ENCODE measurements around the gene CELA2B. TPM values are rescaled to one million over a fixed set of nuclear protein-coding genes. Genes with fewer than 3 reads are reported as not detected.
"Not testable (repeated sequence)": the region's sequence is repeated elsewhere in the genome, so short reads cannot be mapped to it uniquely, and the experiment has no call there.

Gene CELA2B
- total RNA-seq, 1 experiment from 2014 or later: not detected

- no peaks in the 10 kb centered on the region for H3K36me3 Mint-ChIP-seq
- no peak overlapping the region for H3K4me3 Mint-ChIP-seq
- no peaks in the 10 kb centered on the region for H3K9me3 Mint-ChIP-seq
- no peak for TF ChIP-seq TEAD1 (CRISPR knock-in tag; IDR thresholded peaks at IDR 0.05)
- TF ChIP-seq CTCF (IDR thresholded peaks at IDR 0.05): no peak
- no peak for TF ChIP-seq JAZF1 (CRISPR knock-in tag; IDR thresholded peaks at IDR 0.05)
- no peak for TF ChIP-seq CBFB (CRISPR knock-in tag; IDR thresholded peaks at IDR 0.05; ENCODE audit: low read depth)
- H3K27ac Mint-ChIP-seq: no peak overlapping the region
- no peak for ATAC-seq
- no peaks in the 10 kb centered on the region; the same call in 1 of the 2 replicates for H3K27me3 Mint-ChIP-seq (ENCODE audit: low read depth)
- no peaks in the 10 kb centered on the region for H3K4me1 Mint-ChIP-seq
- no peak for DNase-seq (ENCODE audit: low spot score)
- ChIA-PET POLR2A (no interaction called here), CTCF (no interaction called here)
These were observed 3.9 kb downstream of the CELA2B start for GRCh38 chr1:15479654-15480347.

GRCh38 chr1:15482455-15482854 lies 6.6 kb downstream of the CELA2B start:
- H3K4me1 Mint-ChIP-seq; CTCF ChIA-PET; H3K4me3 Mint-ChIP-seq; DNase-seq (ENCODE audit: low spot score); H3K36me3 Mint-ChIP-seq; H3K27me3 Mint-ChIP-seq (ENCODE audit: low read depth); ATAC-seq; POLR2A ChIA-PET; H3K27ac Mint-ChIP-seq; H3K9me3 Mint-ChIP-seq: not testable (repeated sequence)

GRCh38 chr1:15482983-15483543 lies 7.2 kb downstream of the CELA2B start:
- H3K27me3 Mint-ChIP-seq (ENCODE audit: low read depth); CTCF ChIA-PET; H3K4me1 Mint-ChIP-seq; DNase-seq (ENCODE audit: low spot score); H3K9me3 Mint-ChIP-seq; H3K4me3 Mint-ChIP-seq; H3K36me3 Mint-ChIP-seq; H3K27ac Mint-ChIP-seq; ATAC-seq: not testable (repeated sequence)
- POLR2A ChIA-PET: interaction anchor here (0.7 kb wide), 1 partner anchor 127 kb away, joined by 4 read pairs; no protein-coding TSS in a partner anchor

- CTCF ChIA-PET: no interaction called here
- Mint-ChIP-seq H3K27me3 (ENCODE audit: low read depth) (no peaks in the 10 kb centered on the region), H3K4me3 (no peak overlapping the region), H3K36me3 (peaks cover 4% of the 10 kb centered on the region), H3K27ac (no peak overlapping the region), H3K4me1 (no peaks in the 10 kb centered on the region), H3K9me3 (peaks cover 3% of the 10 kb centered on the region; the same call in 1 of the 2 replicates)
- DNase-seq (ENCODE audit: low spot score) (no peak), ATAC-seq (no peak)
- POLR2A ChIA-PET: interaction anchor here (0.7 kb wide), 1 partner anchor 128 kb away, joined by 4 read pairs; no protein-coding TSS in a partner anchor
- no peak for TF ChIP-seq AR (CRISPR knock-in tag; IDR thresholded peaks at IDR 0.05)
- TF ChIP-seq NR3C1 (CRISPR knock-in tag; conservative IDR thresholded peaks at IDR 0.05; ENCODE audit: low read depth): no peak
- no peak for TF ChIP-seq SMAD4 (CRISPR knock-in tag; IDR thresholded peaks at IDR 0.05)
- no peak for TF ChIP-seq FOXJ3 (CRISPR knock-in tag; IDR thresholded peaks at IDR 0.05; ENCODE audit: borderline replicate concordance)
- TF ChIP-seq E2F1 (CRISPR knock-in tag; IDR thresholded peaks at IDR 0.05): no peak
- no peak for TF ChIP-seq EMX1 (CRISPR knock-in tag; IDR thresholded peaks at IDR 0.05)
- no peak for TF ChIP-seq SOX15 (CRISPR knock-in tag; IDR thresholded peaks at IDR 0.05)
- TF ChIP-seq ZNF396 (CRISPR knock-in tag; IDR thresholded peaks at IDR 0.05; ENCODE audit: borderline replicate concordance): no peak
- TF ChIP-seq GRHL2 (CRISPR knock-in tag; IDR thresholded peaks at IDR 0.05; ENCODE audit: insufficient replicate concordance, severe bottlenecking): no peak
- TF ChIP-seq PRDM15 (CRISPR knock-in tag; IDR thresholded peaks at IDR 0.05): no peak
These were observed 8.1 kb downstream of the CELA2B start for GRCh38 chr1:15483971-15484370.

- POLR2A ChIA-PET; H3K4me1 Mint-ChIP-seq; H3K4me3 Mint-ChIP-seq; CTCF ChIA-PET; H3K27me3 Mint-ChIP-seq (ENCODE audit: low read depth); H3K9me3 Mint-ChIP-seq; H3K27ac Mint-ChIP-seq; H3K36me3 Mint-ChIP-seq; DNase-seq (ENCODE audit: low spot score); ATAC-seq: not testable (repeated sequence)
These were observed 8.5 kb downstream of the CELA2B start for GRCh38 chr1:15484443-15484842.

Measured in WTC11 (cell line).